Sciatic nerve (tissue), 2 donors: Measurements from ENCODE around the gene BCR. TPM values are rescaled to one million over a fixed set of nuclear protein-coding genes. Genes with fewer than 3 reads are reported as not detected.
"Not testable (repeated sequence)": the region's sequence is repeated elsewhere in the genome, so short reads cannot be mapped to it uniquely, and the experiment has no call there.

Experiments used
- ATAC-seq: fragments of 200-7000 bp; cut with Tn5 transposase; one replicate; pipeline ENCODE4 v1.9.1; 2020; ENCODE audit warnings: mild to moderate bottlenecking, moderate library complexity
- DNase-seq: peaks from one replicate; pipeline ENCODE4 v3.0.0-alpha.2; 2020; ENCODE audit warnings: low spot score
- intact Hi-C: fragments of 100-400 bp; cut with DNase I; formaldehyde crosslinking; loops from one replicate; pipeline ENCODE4 v1.14.2; 2022
- total RNA-seq: library from RNA; stranded (reverse); fragmentation: NEBNext Ultra II Directional; extraction: Animal tissue kit (Norgen Biotek cat#: 25700); gene quantifications from one replicate; pipeline ENCODE4 v1.2.1, GENCODE V29; 2021
- donor health status: DM: no; HTN: no; CAD: no.
- donor health status: DM: no; HTN: no; CAD: no.

The BCR gene
- 101 TPM for total RNA-seq

DNA sequence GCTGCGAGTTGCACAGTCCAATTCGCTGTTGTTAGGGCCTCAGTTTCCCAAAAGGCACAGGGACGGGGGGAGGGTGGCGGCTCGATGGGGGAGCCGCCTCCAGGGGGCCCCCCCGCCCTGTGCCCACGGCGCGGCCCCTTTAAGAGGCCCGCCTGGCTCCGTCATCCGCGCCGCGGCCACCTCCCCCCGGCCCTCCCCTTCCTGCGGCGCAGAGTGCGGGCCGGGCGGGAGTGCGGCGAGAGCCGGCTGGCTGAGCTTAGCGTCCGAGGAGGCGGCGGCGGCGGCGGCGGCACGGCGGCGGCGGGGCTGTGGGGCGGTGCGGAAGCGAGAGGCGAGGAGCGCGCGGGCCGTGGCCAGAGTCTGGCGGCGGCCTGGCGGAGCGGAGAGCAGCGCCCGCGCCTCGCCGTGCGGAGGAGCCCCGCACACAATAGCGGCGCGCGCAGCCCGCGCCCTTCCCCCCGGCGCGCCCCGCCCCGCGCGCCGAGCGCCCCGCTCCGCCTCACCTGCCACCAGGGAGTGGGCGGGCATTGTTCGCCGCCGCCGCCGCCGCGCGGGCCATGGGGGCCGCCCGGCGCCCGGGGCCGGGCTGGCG is at the start of gene BCR:
BCR (plus strand) TSS at position 209 of the 592 bp plus-strand sequence. CDS start 452 bp downstream, outside the sequence.
- peak; percentile 84 for DNase-seq
- intact Hi-C loops: loop anchor here (5.0 kb wide), 1 partner anchor 92 kb away; no protein-coding TSS in a partner anchor
- peak; percentile 87 for ATAC-seq

DNA sequence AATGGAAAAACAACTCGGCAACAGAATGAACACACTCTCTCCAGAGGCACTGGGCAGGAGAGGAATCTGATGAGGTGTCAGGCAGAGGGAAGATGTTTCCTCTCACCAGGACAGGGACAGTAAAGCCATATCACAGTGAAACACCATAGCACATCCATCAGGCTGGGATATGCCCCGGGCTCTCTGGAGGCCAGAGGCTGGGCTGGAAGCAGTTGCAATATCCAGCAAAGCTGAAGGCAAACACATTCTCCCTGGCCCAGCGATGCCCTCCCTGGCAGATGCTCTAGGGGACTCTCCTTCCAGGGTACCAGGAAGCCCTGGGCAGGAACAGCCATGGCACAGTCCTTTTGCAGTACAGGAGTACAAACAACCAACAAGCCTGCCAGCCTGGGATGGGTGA is 49.6 kb upstream of the BCR start:
- no peak for ATAC-seq
- intact Hi-C loops: no loop called here
- DNase-seq: no peak

DNA sequence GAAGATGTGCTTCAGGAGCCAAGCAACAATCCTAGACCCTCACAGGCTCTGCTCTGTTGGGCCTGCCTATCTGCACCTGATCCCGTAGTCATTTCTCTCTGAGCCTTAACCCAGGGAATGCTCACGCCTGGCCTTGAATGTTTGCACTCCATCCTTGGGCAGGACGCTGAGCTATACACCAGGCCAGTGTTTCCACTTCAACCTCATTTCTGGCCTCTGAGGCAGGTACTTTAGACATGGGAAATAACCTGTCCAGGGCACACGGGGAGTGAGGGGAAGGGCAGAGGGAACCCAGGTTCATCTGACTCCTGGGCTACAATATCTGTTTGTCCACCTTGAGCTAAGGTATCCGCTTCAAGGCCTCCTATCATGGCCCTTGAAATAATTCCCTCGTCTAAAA is 48.4 kb upstream of the BCR start:
- DNase-seq (no peak), ATAC-seq (no peak)
- intact Hi-C loops: no loop called here

DNA sequence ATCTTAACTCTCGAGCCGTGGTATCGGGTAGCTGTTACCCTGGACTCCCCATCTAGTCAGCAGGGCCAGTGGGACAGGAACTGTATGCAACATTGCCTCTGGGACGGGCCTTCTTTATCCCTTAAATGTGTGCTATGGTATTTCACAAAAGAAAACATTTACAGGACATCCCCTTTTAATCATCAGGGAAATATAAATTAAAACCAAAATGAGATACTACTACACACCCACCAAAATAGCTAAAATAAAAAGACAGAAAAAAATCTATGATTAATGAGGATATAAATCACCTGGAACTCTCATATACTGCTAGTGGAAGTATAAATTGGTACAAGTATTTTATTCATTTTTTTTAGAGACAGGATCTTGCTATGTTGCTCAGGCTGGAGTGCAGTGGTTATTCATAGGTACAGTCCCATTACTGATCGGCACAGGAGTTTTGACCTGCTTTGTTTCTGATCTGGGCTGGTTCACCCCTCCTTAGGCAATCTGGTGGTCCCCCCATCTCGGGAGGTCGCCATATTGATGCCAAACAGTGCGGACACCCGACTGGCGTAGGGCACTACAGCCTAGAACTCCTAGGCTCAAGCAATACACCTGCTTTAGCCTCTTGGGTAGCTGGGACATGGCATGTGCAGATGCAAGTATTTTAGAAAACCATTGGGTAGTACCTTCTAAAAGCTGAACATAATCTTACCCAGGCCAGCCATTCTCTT is 47.8 kb upstream of the BCR start:
- intact Hi-C loops: no loop called here
- ATAC-seq: no peak

DNA sequence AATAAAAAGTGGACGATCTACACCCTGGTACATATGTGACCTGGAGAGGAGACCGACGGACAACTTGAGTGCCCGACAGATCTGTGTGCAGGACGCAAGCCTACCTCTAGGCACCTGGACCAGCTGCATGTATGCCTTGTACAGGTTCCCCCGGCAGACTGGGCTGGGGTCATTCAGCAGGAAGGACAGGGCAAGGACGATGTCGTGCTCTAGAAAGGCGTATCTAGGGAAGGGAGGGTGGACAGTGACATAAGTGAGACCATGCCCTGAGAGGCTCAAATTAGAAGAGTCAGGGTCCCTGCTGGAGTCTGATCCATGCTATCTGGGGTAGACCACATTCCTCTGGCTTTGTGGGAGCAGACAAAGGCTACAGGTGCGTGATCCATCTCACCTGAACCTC is 46.4 kb upstream of the BCR start:
- ATAC-seq (no peak), DNase-seq (no peak)
- intact Hi-C loops: no loop called here

More for the DNA sequence above, 47.8 kb upstream of the BCR start:
- DNase-seq: no peak

DNA sequence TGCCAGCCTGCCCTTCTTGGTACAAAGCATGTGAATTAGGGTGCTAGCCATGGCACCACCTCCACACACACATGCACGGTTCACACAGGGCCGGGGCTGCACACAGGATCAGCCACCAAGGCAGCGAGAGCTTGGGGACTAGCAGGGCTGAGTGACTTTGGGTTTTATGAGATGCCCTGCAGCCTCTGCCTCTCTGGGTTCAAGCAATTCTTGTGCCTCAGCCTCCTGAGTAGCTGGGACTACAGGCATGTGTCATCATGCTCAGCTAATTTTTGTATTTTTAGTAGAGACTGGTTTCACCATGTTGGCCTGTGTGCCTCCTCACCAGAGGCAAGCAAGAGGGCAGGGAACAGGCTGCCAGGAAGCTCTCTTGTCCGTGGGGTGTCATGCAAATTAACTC is 43.3 kb upstream of the BCR start:
- intact Hi-C loops, ATAC-seq, DNase-seq: not testable (repeated sequence)

DNA sequence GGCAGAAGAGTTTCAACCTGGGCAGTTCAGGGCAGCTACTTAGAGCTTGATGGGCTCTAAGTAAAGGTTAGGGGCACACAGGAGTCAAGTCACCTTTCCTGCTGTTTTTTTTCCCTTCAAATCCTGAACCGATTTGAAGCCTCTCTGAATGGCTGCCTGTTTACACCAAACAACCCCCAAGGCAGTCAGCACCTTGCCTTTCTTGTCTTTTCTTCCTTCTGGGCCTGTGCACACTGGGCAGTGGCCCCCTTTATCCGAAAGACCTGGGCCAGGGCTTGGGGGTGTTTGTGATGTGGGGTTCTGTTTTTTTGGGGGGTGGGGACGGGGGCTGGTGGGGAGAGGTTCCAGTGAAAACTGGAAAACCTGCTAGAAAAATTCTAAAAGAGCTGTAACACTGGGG is 42.8 kb upstream of the BCR start:
- no peak for DNase-seq
- intact Hi-C loops: no loop called here
- ATAC-seq: no peak

DNA sequence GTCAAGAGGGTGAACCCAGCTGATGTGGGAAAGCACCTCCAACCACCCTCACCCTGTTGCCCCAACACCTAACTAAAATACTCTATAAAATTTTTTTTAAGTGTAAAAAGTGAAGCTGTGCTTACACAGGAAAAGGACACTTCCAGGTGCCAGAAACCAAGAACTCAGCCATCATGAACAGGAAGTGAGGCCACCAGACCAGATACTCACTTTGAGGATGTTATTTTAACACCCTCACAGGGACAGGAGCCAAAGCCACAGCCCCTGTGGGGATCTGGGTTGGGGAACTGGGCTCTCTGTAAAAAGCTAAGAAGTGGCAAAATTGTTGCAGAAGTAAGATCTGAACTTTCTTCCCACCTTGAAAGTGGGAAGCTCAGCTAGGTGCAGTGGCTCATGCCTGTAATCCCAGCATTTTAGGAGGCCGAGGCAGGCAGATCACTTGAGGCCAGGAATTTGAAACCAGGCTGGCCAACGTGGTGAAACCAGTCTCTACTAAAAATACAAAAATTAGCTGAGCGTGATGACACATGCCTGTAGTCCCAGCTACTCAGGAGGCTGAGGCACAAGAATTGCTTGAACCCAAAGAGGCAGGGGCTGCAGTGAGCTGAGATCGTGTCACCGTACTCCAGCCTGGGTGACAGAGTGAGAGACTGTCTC is 42.3 kb upstream of the BCR start:
- DNase-seq (no peak), ATAC-seq (peak; percentile 25)
- intact Hi-C loops: no loop called here

DNA sequence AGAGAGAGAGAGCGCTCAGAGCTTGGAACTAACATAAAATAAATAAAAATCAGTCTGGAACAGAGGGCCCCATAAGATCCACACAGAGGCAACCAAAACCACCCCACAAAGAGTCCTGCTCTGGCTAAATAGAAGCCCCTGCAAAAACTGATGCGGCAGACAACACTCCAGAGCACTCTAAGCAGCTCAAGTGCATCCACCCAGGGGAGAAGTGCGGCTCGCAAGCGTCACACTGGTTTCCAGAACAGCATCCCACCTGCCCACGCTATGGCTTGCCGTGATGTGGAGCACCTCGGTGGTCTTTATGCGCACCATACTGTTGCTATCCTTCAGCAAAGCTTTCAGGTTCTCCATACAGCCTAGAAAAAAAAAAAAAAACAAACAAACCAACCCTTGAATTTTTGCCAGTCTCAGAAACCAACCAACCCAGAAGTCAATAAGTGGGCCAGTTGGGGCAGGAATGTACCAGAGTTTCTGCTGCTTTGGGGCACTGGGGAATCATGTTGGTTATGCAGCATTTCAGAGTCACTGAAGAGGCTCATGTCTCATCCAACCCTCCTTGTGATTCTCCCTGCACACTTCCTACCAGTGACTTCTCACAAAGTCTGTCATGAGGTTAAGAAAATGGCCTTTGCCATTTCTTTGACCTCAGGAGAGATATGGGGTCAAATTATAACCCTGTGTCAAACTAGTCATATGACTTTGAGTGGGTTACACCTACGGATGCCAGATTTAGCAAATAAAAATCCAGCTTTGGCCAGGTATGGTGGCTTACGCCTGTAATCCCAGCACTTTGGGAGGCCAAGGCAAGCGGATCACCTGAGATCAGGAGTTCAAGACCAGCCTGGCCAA is 41.5 kb upstream of the BCR start:
- no peak for DNase-seq
- ATAC-seq: no peak
- intact Hi-C loops: no loop called here

DNA sequence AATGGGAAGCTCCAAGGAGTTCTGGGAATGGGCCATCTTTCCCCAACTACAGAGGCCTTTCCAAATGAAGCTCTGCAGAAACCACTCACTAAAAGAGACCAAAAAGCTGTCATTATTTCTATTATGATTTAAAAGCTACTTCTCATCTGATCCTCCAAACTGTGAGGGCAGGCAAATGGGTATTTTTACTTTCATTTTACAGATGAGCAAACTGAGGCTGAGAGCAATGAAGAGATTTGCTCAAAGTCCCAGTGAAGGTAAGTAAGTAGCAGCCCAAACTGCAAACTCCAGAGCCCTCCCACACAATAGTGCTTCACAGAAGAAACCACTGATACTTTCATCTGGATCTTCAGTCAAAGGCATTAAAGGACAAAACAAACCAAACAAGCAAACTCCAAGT is 39.9 kb upstream of the BCR start:
- DNase-seq (no peak), ATAC-seq (no peak)
- intact Hi-C loops: no loop called here

DNA sequence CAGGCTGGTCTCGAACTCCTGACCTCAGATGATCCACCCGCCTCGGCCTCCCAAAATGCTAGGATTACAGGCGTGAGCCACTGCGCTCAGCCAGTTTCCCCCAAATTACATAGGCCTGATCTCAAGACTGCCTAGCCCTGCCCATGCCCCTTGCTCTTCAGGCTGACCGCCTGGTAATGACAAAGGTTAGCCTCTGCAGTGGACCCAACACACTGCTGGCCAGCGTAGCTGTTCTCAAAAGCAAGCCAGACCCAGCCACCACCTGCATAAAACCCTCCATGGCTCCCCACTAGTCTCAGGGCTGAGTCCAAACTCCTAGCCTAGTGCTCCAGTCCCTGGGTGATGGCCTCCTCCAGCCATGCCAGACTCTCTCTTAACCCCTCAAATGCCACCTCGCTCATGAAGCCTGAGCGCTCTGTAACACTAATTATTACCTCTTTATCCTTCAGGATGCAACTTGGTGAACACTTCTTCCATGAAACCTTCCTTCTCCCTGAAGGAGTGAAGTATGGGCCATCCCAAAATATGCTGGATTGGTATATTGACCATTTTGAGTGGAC is 37.7 kb upstream of the BCR start:
- intact Hi-C loops: no loop called here
- DNase-seq (no peak), ATAC-seq (no peak)

DNA sequence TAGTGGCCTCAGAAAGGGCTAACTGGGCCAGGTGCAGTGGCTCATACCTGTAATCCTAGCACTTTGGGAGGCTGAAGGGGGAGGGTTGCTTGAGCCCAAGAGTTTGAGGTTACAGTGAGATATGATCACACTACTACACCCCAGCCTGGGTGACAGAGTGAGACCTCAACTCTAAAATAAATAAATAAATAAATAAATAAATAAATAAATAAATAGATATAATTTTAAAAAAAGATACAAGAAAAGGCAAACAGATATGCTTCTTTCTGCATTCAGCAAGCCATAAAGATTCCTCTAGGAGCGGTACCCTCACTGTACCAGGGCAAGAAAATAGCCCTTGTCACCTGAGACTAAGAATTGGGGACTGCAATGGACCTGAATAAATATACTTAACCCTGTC is 37.2 kb upstream of the BCR start:
- no peak for DNase-seq
- no peak for ATAC-seq
- intact Hi-C loops: no loop called here

DNA sequence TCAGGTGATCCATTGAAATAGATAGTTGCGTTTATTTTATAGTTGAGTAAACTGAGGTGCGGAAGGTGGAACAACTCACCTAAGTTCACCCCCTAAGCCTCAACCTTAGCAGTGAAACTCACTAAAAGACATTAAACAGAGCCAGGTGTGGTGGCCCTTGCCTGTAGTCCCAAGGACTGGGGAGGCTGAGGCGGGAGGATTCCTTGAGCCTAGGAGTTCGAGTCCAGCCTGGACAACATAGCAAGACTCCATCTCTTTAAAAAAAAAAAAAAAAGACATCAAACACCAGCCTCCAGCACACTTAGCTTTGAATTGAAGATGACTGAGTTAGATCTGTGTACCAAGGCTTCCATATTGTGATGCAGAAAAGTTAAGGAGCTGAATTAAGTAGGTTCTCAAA is 35.9 kb upstream of the BCR start:
- intact Hi-C loops: no loop called here
- ATAC-seq: no peak
- no peak for DNase-seq

DNA sequence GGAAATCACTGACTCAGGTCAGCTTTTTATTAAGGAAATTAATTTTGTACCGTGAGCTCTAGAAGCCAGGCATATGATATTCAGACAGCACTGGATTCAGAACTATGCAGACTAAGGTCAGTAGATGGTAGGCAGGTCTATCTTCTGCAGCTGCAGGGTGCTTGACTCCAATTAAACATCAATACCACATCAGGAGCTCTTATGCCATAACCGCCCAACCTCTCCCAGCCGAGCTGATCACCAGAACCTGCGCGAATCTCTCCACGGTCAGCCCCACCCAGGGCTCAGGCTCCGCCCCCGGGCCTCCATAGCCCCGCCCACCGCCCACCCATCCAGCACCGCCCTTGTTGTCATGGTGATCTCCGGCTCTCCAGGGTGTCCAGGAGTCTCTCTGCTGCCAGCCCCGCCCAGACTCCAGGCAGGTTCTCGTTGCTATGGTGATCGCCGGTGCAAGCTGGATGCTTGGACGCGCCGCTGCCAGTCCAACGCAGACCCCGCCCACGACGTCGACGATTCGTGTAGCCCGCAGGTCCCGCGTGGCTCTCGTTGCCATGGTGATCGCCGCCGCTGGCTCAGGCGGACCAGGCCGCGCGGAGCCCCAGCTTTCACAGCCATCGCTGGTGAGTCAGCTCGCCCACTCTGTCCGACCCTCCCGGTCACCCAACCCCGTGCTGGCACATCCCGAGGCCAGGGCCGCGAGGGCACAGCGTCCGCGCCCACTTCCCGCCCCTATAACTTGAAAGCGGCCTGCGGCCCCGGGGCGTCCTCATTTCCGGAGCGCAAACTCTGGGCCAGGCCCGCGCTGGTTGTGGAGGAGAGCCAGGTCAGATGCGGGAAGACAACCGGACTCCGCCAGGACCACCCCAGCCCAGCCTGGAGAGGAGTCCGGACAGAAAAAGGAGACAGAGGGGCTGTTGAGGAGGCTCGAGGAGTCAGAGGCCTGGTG is 35.1 kb upstream of the BCR start, which contains the start of gene RAB36:
RAB36 (plus strand) TSS at position 546 of the 946 bp plus-strand sequence. CDS start 1,140 bp downstream, outside the sequence.
- ATAC-seq: peak; percentile 95
- intact Hi-C loops: no loop called here
- peak; percentile 100 for DNase-seq

DNA sequence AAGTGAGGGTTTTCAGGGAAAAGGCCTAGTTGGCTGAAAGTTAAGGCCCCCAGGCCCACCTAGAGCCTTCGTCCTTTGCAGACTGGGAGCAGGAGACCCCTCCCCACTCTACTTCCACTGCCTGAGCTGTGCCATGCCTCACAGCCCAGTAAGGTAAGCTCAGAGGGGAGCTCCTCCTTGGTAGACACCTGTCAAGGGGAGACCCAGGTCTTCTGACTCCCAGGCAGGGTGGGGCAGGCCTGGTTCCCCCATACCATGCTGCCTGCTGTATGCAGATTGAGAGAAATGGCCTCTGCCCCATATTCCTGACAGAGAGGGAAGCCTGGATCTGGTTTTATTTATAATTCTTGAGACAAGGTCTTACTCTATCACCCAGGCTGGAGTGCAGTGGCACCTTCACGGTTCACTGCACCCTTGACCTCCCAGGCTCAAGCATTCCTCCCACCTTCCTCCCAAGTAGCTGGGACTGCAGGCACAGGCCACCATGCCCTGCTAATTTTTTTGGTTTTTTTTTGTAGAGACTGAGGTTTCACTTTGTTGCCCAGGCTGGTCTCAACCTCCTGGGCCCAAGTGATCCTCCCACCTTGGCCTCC is 34.3 kb upstream of the BCR start:
- intact Hi-C loops: no loop called here
- ATAC-seq (no peak), DNase-seq (no peak)

DNA sequence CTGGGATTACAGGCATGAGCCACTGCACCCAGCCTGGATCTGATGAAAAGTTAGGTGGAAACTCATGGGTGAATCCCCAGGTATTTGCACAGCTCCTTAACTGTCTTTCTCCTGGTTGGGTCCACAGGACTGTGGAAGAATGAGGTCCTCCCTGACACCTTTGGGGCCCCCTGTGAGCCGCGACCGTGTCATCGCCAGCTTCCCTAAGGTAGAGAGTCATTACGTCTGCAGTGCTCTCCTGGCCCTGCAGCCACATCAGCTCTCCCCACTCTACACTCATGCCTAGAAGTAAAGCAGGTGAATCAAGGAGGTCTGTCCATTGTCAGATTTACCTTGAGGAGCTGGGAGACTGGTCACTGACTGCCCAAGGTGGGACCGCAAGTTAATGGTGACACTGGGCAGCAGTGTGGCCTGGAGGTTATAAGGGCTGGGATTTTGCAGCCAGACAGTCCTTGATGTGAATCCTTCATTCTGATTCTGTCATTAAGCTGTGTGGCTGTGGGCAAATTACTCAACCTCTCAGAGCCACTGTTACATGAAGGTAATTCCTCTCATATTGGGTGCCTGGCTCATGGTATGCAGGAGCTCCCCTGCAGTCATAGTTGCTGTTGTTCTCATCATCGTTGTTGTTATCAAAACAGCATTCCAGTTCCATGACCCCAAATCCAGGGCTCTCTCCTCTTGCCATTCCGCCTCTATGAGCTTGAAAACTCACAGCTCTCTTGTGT is 33.7 kb upstream of the BCR start:
- intact Hi-C loops: no loop called here
- ATAC-seq: no peak
- no peak for DNase-seq
